Psoas muscle (tissue), 8 donors: Measurements from ENCODE around the gene ADAM23. TPM values are rescaled to one million over a fixed set of nuclear protein-coding genes. Genes with fewer than 3 reads are reported as not detected.
A peak's percentile ranks its signal among the peaks of the same experiment; 100 is the strongest.

ENCODE experiments used
- ATAC-seq, 4 donors: fragments of 200-7000 bp; cut with Tn5 transposase; one replicate each; pipeline ENCODE4 v1.9.1; 2020; ENCODE audit warnings: moderate library complexity in 3 of 4, mild to moderate bottlenecking in 2 of 4
- DNase-seq, 2 donors: peaks; one replicate each; pipeline ENCODE4 v3.0.0-alpha.2; 2020
- H3K27ac ChIP-seq: fragments of 200-600 bp; one replicate; pipeline ENCODE4 v1.8.0; 2022
- H3K27me3 ChIP-seq, 3 donors: fragments of 200-600 bp in 1 of 3; one replicate each; pipeline versions ENCODE4 v1.6.1 to v1.8.0; 2013 to 2022; ENCODE audit warnings: low read length in 2 of 3, mild to moderate bottlenecking in 2 of 3, moderate library complexity in 1 of 3; ENCODE audit not compliant: insufficient read depth in 3 of 3
- H3K36me3 ChIP-seq, 2 donors: fragments of 200-600 bp in 1 of 2; one replicate each; pipeline versions ENCODE4 v1.6.1 to v1.8.0; 2013 to 2022; ENCODE audit warnings: low read depth in 1 of 2, mild to moderate bottlenecking in 1 of 2, moderate library complexity in 1 of 2; ENCODE audit not compliant: insufficient read depth in 1 of 2
- H3K4me1 ChIP-seq: fragments of 200-600 bp; one replicate; pipeline ENCODE4 v1.8.0; 2022
- H3K4me3 ChIP-seq: fragments of 200-600 bp; one replicate; pipeline ENCODE4 v1.8.0; 2022; ENCODE audit warnings: mild to moderate bottlenecking
- H3K9me3 ChIP-seq: fragments of 200-600 bp; one replicate; pipeline ENCODE4 v1.8.0; 2022
- WGBS, 3 donors: extraction: QIAGEN DNeasy Blood & Tissue Kit; methylation state at CpG; one replicate each; pipeline versions ENCODE4 v1.1.6 to v1.1.7; 2013; 5-methylcytosine and 5-hydroxymethylcytosine counted together
- intact Hi-C, 2 donors: fragments of 100-400 bp; cut with DNase I; formaldehyde crosslinking; loops; one replicate each; pipeline versions ENCODE4 v1.11.0 to v1.14.2; 2022
- polyA plus RNA-seq, 3 donors: library from polyadenylated mRNA; stranded (reverse); fragments of 200-250 nt; gene quantifications; one replicate each; pipeline ENCODE4 v1.2.3, GENCODE V29; 2013
- total RNA-seq, 4 donors: library from RNA; stranded (reverse); fragmentation: NEBNext Ultra II Directional in 2 of 4; extraction: Animal tissue kit (Norgen Biotek cat#: 25700) in 2 of 4; gene quantifications; one replicate each; pipeline versions ENCODE4 v1.2.1 to v1.2.4, GENCODE V29; 2021 to 2023
- TF ChIP-seq, protein P1 (sequence below): fragments of 200-600 bp; IDR thresholded peaks from one replicate; pipeline ENCODE4 v1.8.0; 2022; ENCODE audit warnings: antibody characterized with exemption
- donor health status: healthy with polysubstance abuse.
- donor health status: DM: no; HTN: no; CAD: no; lungs with moderate emphysema.
- donor health status: Bipolar disorder and iron deficiency.
- donor health status: healthy.
- donor health status: DM: yes; HTN: yes; CAD: no.
- donor health status: DM: no; HTN: no; CAD: no.
- donor health status: DM: no; HTN: no; CAD: no.
- donor health status: DM: yes; HTN: yes; CAD: no.

The ADAM23 gene
- total and polyA plus RNA-seq, 7 donors: 0.42 to 9.2 (median 6.0) TPM

DNA sequence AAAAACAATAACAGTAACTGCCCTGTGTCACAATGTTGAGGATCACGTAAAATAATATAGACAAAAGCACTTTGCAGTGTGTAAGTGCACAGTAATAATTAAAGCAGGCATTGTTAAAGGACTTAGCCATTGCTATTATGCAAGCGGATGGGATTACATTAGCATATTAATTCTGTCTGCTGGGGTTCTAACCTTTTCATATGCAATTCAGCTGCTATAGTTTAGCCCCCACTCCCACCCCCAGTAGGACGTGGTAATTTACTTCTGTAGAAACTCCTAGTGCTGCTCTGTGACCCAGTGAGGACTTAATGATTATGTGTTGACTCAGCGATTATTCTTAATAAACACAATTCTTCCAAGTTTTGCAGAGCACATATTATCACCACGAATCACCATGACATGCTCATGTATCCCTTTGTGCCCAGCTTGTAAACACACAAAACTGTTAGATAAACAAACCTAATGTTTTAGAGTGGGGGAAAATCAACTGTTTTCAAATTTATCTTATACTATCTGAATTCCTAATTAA, 5.1 kb upstream of the ADAM23 start:
- ATAC-seq: no peak
- no peaks in the 10 kb centered on the region for H3K27me3 ChIP-seq
- 67 to 72% (median 70%) methylated on average over 5 of the region's 5 CpGs for WGBS, 3 donors
- H3K27ac ChIP-seq: no peak overlapping the region
- no peaks in the 10 kb centered on the region for H3K36me3 ChIP-seq
- H3K4me1 ChIP-seq: peaks cover 6% of the 10 kb centered on the region
- H3K9me3 ChIP-seq: no peaks in the 10 kb centered on the region
- no peak overlapping the region for H3K4me3 ChIP-seq
- TF ChIP-seq, protein P1, sequence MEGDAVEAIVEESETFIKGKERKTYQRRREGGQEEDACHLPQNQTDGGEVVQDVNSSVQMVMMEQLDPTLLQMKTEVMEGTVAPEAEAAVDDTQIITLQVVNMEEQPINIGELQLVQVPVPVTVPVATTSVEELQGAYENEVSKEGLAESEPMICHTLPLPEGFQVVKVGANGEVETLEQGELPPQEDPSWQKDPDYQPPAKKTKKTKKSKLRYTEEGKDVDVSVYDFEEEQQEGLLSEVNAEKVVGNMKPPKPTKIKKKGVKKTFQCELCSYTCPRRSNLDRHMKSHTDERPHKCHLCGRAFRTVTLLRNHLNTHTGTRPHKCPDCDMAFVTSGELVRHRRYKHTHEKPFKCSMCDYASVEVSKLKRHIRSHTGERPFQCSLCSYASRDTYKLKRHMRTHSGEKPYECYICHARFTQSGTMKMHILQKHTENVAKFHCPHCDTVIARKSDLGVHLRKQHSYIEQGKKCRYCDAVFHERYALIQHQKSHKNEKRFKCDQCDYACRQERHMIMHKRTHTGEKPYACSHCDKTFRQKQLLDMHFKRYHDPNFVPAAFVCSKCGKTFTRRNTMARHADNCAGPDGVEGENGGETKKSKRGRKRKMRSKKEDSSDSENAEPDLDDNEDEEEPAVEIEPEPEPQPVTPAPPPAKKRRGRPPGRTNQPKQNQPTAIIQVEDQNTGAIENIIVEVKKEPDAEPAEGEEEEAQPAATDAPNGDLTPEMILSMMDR: no peak
- no peak for DNase-seq
- intact Hi-C loops: no loop called here

DNA sequence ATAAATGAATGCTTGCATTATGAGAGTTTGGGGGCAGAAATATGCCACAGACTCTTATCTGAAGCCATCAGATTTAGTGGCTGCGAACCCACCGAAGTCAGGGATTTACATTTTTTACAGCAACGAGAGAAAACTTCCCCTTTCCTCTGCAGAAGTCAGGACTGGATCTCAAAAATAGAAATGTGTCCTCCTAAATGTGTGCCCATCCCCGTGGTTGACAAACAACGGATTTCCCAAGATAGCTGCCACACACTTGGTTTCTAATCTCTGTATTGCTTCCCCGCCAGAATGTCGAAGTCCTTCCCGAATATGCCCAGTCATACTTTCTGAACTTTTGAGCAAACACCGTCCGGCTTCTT, 879 bp upstream of the ADAM23 start:
- intact Hi-C loops: loop anchor here (5.0 to 10.0 kb wide), 3 partner anchors 50 to 278 kb away; no protein-coding TSS in a partner anchor
- peaks cover 13% of the 10 kb centered on the region for H3K4me1 ChIP-seq
- no peaks in the 10 kb centered on the region for H3K9me3 ChIP-seq
- no peaks in the 10 kb centered on the region for H3K36me3 ChIP-seq
- DNase-seq (no peak), ATAC-seq (peak in 2 of 4 donors; percentile 36 to 41)
- TF ChIP-seq, protein P1: no peak
- no peaks in the 10 kb centered on the region for H3K27me3 ChIP-seq
- peak overlapping the region; percentile 43 for H3K27ac ChIP-seq
- peak overlapping the region; percentile 79 for H3K4me3 ChIP-seq
- WGBS, 3 donors: 16 to 18% (median 17%) methylated on average over 10 of the region's 10 CpGs

DNA sequence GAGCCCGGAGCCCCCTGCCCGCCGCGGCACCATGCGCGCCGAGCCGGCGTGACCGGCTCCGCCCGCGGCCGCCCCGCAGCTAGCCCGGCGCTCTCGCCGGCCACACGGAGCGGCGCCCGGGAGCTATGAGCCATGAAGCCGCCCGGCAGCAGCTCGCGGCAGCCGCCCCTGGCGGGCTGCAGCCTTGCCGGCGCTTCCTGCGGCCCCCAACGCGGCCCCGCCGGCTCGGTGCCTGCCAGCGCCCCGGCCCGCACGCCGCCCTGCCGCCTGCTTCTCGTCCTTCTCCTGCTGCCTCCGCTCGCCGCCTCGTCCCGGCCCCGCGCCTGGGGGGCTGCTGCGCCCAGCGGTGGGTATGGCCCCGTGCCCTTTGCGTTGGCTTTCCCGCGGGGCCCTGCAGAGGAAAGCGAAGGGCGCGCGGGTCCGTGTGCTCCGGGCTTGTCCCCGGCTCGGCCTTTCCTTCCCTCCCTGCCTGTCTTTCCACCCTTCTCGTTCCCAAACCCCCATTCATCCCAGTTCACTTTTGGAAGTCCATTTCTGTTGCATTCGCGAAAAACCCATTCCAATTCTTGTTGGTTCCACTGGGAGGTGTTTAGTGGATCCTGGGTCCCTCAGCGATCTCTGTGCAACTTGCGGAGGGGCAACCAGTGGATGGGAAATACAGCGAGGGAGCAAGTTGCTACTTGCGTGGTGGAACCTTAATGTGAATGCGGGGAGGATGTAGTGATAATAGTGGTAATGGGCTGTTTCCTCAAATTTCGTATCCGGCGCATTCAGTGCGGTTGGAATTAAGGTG, 599 bp downstream of the ADAM23 start:
- peak; percentile 26 to 58 for DNase-seq
- intact Hi-C loops: loop anchor here (5.0 to 10.0 kb wide), 3 partner anchors 52 to 279 kb away; no protein-coding TSS in a partner anchor
- Histone ChIP-seq H3K4me1 (peaks cover 13% of the 10 kb centered on the region), H3K27me3 (no peaks in the 10 kb centered on the region), H3K4me3 (peak overlapping the region; percentile 79), H3K27ac (peak overlapping the region; percentile 70), H3K36me3 (no peaks in the 10 kb centered on the region), H3K9me3 (no peaks in the 10 kb centered on the region)
- peak; percentile 49 to 68 (median 64) for ATAC-seq
- 2 to 4% (median 4%) methylated on average over 46 to 77 of the region's 77 CpGs for WGBS, 3 donors
- TF ChIP-seq, protein P1: peak; percentile 17

DNA sequence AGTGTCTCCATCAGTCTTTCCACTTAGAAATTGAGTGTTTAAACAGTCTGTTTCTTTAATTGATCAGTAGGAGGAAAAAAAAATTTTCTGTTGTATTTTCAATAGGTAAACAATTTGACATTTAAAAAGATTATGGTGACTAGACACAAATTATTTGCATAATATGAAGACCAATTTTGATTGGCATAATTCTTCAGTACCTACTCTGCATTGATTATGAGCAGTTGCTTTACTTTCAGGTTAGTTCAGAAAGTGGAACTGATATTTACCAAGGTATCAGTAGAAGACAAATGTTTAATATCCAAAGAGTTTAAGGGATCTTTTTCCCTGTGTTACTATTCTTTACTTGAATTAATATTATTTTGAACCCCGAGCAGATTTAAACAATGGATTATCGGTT, 2.6 kb downstream of the ADAM23 start:
- H3K4me3 ChIP-seq: no peak overlapping the region
- 94 to 96% (median 95%) methylated on average over 2 of the region's 2 CpGs for WGBS, 3 donors
- peaks cover 13% of the 10 kb centered on the region for H3K4me1 ChIP-seq
- TF ChIP-seq, protein P1: no peak
- no peak overlapping the region for H3K27ac ChIP-seq
- intact Hi-C loops: loop anchor here (2.0 to 10.0 kb wide), 2 partner anchors 279 to 281 kb away; no protein-coding TSS in a partner anchor
- H3K27me3 ChIP-seq: no peaks in the 10 kb centered on the region
- no peaks in the 10 kb centered on the region for H3K36me3 ChIP-seq
- H3K9me3 ChIP-seq: no peaks in the 10 kb centered on the region
- ATAC-seq (no peak), DNase-seq (no peak)
